Tibial nerve (tissue), 4 donors: ENCODE data around the gene BMAL1. TPM values are rescaled to one million over a fixed set of nuclear protein-coding genes. Genes with fewer than 3 reads are reported as not detected.

ENCODE experiments used
- DNase-seq, 2 donors: peaks; one replicate each; pipeline ENCODE4 v3.0.0-alpha.2; 2019; ENCODE audit warnings: low spot score in 2 of 2
- H3K27ac ChIP-seq, 4 donors: fragments of 200-600 bp; sonication (generic) in 3 of 4; one replicate each; pipeline ENCODE4 v1.5.1; 2017 to 2019; ENCODE audit warnings: mild to moderate bottlenecking in 1 of 4
- H3K27me3 ChIP-seq, 2 donors: fragments of 200-600 bp; sonication (generic) in 1 of 2; one replicate each; pipeline versions ENCODE4 v1.5.1 to v1.6.0; 2017 to 2019
- H3K36me3 ChIP-seq, 3 donors: fragments of 200-600 bp; sonication (generic); one replicate each; pipeline ENCODE4 v1.5.1; 2018 to 2019
- H3K4me1 ChIP-seq, 4 donors: fragments of 200-600 bp; sonication (generic) in 3 of 4; one replicate each; pipeline ENCODE4 v1.5.1; 2017 to 2019
- H3K4me3 ChIP-seq, 4 donors: fragments of 200-600 bp; sonication (generic) in 3 of 4; one replicate each; pipeline ENCODE4 v1.5.1; 2017 to 2019; ENCODE audit warnings: mild to moderate bottlenecking in 1 of 4, moderate library complexity in 1 of 4
- H3K9me3 ChIP-seq, 4 donors: fragments of 200-600 bp; sonication (generic) in 3 of 4; one replicate each; pipeline ENCODE4 v1.5.1; 2017 to 2019
- CTCF ChIP-seq, 5 experiments: fragments of 200-600 bp in 3 of 5; fragments of 450-650 bp in 2 of 5; sonication (generic) in 3 of 5; IDR thresholded peaks; one replicate each; pipeline ENCODE4 v1.5.1; 2016 to 2019; ENCODE audit warnings: antibody characterized with exemption in 5 of 5, mild to moderate bottlenecking in 3 of 5, moderate library complexity in 2 of 5
- EP300 ChIP-seq, 2 donors: sonication (generic); formaldehyde crosslinking; IDR thresholded peaks; one replicate each; pipeline ENCODE4 v1.6.1; 2017; ENCODE audit warnings: antibody characterized with exemption in 2 of 2, mild to moderate bottlenecking in 1 of 2
- POLR2A ChIP-seq, 2 donors: fragments of 450-650 bp; IDR thresholded peaks; one replicate each; pipeline ENCODE4 v1.6.1; 2017; ENCODE audit warnings: antibody characterized with exemption in 2 of 2, mild to moderate bottlenecking in 2 of 2, moderate library complexity in 2 of 2
- WGBS, 2 donors: methylation state at CpG; one replicate each; pipeline ENCODE4 v1.1.5; 2018; 5-methylcytosine and 5-hydroxymethylcytosine counted together
- total RNA-seq, 4 donors: library from RNA; depleted of rRNA; stranded (reverse); fragments of >200 nt; gene quantifications; one replicate each; pipeline ENCODE4 v1.1.0, GENCODE V29; 2016

BMAL1 gene
- total RNA-seq, 4 donors from 2014 or later: 34.5 to 61.2 (median 58.0) TPM

GRCh38 chr11:13375798-13376197 lies 98.2 kb downstream of the BMAL1 start:
- no peaks in the 10 kb centered on the region for H3K27me3 ChIP-seq
- DNase-seq: no peak
- no peaks in the 10 kb centered on the region for H3K9me3 ChIP-seq
- H3K36me3 ChIP-seq: peaks cover 0 to 100% (median 21%) of the 10 kb centered on the region in 3 donors
- H3K27ac ChIP-seq: no peak overlapping the region
- TF ChIP-seq CTCF (IDR thresholded peaks at IDR 0.05) (no peak), POLR2A (IDR thresholded peaks at IDR 0.05) (no peak), EP300 (IDR thresholded peaks at IDR 0.05) (no peak)
- no peak overlapping the region for H3K4me3 ChIP-seq
- H3K4me1 ChIP-seq: no peaks in the 10 kb centered on the region

- no peak for TF ChIP-seq POLR2A (IDR thresholded peaks at IDR 0.05)
- TF ChIP-seq CTCF (IDR thresholded peaks at IDR 0.05): no peak
- TF ChIP-seq EP300 (IDR thresholded peaks at IDR 0.05): no peak
- no peak overlapping the region for H3K27ac ChIP-seq
- H3K9me3 ChIP-seq: no peaks in the 10 kb centered on the region
- H3K27me3 ChIP-seq: no peaks in the 10 kb centered on the region
- 58 to 63% methylated on average over 2 to 5 of the region's 5 CpGs for WGBS, 2 donors
- peaks cover 0 to 100% (median 21%) of the 10 kb centered on the region in 3 donors for H3K36me3 ChIP-seq
- no peaks in the 10 kb centered on the region for H3K4me1 ChIP-seq
- H3K4me3 ChIP-seq: no peak overlapping the region
- DNase-seq: no peak
These were observed 98.8 kb downstream of the BMAL1 start for GRCh38 chr11:13376402-13376801.

GRCh38 chr11:13376838-13377237 lies 99.2 kb downstream of the BMAL1 start:
- H3K4me3 ChIP-seq: no peak overlapping the region
- no peak for DNase-seq
- WGBS, 2 donors: 97 to 98% methylated on average over 7 to 8 of the region's 8 CpGs
- no peaks in the 10 kb centered on the region for H3K4me1 ChIP-seq
- no peak for TF ChIP-seq EP300 (IDR thresholded peaks at IDR 0.05)
- no peak for TF ChIP-seq CTCF (IDR thresholded peaks at IDR 0.05)
- no peak for TF ChIP-seq POLR2A (IDR thresholded peaks at IDR 0.05)
- H3K27ac ChIP-seq: no peak overlapping the region
- H3K36me3 ChIP-seq: peaks cover 0 to 100% (median 18%) of the 10 kb centered on the region in 3 donors
- H3K9me3 ChIP-seq: no peaks in the 10 kb centered on the region
- no peaks in the 10 kb centered on the region for H3K27me3 ChIP-seq

- Histone ChIP-seq H3K36me3 (peaks cover 0 to 99% (median 13%) of the 10 kb centered on the region in 3 donors), H3K4me1 (no peaks in the 10 kb centered on the region), H3K27me3 (no peaks in the 10 kb centered on the region), H3K27ac (no peak overlapping the region), H3K4me3 (no peak overlapping the region), H3K9me3 (no peaks in the 10 kb centered on the region)
- no peak for DNase-seq
- no peak for TF ChIP-seq EP300 (IDR thresholded peaks at IDR 0.05)
- no peak for TF ChIP-seq CTCF (IDR thresholded peaks at IDR 0.05)
- no peak for TF ChIP-seq POLR2A (IDR thresholded peaks at IDR 0.05)
- WGBS, 2 donors: 79 to 87% methylated on average over 2 of the region's 2 CpGs
These were observed 100.7 kb downstream of the BMAL1 start for GRCh38 chr11:13378316-13378715.

GRCh38 chr11:13380731-13381130 lies 103.1 kb downstream of the BMAL1 start:
- 91 to 100% methylated on average over 2 of the region's 2 CpGs for WGBS, 2 donors
- Histone ChIP-seq H3K4me1 (peaks cover 0 to 7% (median 3%) of the 10 kb centered on the region in 4 donors), H3K36me3 (peaks cover 0 to 85% (median 11%) of the 10 kb centered on the region in 3 donors), H3K4me3 (no peak overlapping the region), H3K27ac (no peak overlapping the region), H3K9me3 (no peaks in the 10 kb centered on the region), H3K27me3 (no peaks in the 10 kb centered on the region)
- no peak for DNase-seq
- TF ChIP-seq CTCF (IDR thresholded peaks at IDR 0.05) (no peak), POLR2A (IDR thresholded peaks at IDR 0.05) (no peak), EP300 (IDR thresholded peaks at IDR 0.05) (no peak)
